ENCODE measurements around the gene GALNT13.
A peak's percentile ranks its signal among the peaks of the same experiment; 100 is the strongest.

GALNT13 gene

DNA sequence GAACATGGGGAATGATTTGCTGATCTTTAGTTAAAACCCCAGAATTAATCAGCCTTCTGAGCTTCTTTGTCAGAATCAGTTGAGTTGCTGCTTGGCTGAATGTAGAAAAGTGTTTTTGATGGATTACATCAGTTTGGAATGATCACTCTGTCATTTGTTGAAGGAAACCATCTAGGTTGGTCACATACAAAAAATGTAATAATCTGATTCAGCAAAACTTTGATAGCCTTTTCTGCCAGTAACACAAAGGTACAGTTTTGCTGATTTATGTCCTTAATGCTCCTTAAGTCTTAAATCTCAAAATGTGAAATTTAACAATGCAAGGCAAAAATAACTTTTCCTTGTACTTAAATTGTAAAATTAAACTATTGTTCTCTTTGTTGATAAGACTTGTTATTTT lies 74.3 kb downstream of the GALNT13 start:
- DNase-seq: no peak

DNA sequence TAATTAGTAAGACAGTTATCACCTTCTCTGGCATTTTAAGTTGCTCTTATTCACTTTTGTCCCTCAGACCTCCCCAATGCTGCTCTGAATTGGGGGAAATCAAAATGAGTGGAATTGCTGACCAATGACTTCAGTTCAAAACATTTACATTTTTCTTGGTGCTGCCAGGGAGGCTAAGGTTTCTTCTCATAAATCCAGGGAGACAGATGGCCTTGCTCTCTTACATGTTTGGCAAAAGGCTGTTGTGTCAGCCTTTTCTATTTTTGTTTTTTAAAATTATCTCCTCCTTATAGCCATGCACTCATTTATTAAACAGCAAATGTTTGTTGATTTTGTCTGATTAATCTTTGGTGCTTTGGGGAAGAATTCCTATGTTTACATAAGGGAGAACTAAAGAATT lies 82.0 kb downstream of the GALNT13 start:
- no peak for DNase-seq

DNA sequence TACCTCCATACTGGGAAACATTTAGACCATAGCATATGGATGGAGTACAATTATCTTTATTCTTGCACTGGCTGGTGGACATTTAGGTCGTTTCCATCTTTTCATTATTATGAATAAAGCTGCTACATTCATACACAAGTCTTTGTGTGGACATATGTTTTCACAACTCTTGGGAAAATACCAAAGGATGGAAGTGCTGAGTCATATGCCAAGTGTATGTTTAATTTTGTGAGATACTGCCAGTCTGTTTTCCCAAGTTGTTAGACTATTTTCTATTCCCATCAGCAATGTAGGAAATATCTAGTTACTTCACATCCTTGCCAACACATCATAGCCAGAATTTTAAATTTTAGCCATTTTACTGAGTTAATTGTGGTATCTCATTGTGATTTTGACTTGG lies 91.5 kb downstream of the GALNT13 start:
- no peak for DNase-seq

DNA sequence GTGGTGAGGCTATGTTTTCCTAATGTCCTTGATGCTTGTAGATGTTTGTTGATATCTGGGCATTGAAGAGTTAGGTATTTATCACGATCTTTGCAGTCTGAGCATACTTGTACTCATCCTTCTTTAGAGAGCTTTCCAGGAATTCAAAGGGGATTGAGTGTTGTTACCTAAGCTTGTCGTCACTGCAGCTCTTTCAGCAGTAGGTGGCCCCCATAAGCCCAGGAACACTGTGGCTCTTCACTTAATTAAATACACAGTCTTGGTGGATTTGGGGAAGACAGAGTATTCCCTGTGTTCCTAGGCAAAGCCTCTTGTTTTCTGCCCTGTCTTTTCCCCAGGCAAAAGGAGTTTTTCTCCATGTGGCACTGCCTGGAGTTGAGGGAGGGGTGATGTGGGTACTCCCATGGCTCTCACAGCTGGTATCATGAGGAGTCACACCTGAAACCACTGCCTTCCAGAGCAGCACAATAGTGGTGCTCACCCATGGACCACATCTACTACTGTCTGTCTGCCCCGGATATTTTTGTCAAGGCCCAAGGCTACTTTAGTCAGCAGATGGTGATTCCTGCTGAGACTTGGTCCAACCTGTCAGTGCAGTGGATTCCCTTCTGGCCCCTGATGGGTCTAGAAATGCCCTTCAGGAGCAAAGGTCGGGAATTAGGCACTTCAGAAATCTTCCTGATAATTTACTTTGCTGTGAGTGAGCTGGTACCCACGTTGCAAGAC lies 95.7 kb downstream of the GALNT13 start:
- no peak for DNase-seq

DNA sequence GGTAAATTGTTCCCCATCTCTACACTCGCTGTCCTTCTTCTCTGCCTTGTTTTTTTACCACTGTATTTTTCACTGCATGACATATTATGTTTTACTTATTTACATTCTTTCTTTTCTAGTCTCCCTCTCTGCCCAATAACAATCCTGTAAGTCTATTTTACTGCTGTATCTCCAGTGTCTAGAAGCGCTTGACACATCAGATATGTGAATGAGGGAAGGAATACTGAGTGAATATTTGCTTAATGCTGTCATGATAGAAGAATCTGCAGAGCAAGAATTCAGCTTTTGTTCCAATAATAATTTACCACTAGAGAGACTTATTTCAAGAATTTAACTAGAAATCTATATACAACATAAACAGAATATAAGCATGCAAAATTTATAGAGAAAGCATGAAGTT lies 99.5 kb downstream of the GALNT13 start:
- DNase-seq: no peak

DNA sequence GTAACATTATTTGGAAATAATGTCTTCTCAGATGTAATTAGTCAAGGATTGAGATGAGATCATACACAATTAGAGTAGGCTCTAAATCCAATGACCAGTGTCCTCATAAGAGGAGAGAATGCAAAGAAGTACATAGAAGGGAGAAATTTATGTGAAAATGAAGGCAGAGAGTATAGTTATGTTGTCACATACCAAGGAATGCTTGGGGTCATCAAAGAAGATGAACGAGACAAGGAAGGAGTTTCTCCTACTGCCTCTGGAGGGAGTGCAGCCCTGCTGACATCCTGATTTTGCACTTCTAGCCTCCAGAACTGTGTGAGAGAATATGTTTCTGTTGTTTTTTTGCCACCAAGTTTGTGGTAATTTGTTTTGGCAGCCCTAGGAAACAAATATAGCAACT lies 100.1 kb downstream of the GALNT13 start:
- DNase-seq: no peak

DNA sequence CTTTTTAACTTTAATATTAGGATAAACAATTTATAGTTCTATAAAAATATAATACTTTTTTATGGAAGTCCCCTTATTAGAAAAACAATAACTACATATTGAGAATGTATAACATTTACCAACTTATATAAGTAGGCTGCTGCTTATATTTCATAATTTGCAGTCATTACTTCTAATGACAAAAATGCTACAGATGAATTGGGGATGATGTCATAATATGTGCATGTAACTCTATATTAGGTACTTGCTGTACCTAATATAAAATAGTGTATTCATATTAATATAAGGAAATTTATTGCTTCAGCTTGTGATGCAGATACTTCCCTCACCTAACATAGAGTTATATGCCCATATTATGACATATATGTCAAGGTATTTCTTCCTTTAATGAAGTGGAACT lies 100.7 kb downstream of the GALNT13 start:
- DNase-seq: no peak

DNA sequence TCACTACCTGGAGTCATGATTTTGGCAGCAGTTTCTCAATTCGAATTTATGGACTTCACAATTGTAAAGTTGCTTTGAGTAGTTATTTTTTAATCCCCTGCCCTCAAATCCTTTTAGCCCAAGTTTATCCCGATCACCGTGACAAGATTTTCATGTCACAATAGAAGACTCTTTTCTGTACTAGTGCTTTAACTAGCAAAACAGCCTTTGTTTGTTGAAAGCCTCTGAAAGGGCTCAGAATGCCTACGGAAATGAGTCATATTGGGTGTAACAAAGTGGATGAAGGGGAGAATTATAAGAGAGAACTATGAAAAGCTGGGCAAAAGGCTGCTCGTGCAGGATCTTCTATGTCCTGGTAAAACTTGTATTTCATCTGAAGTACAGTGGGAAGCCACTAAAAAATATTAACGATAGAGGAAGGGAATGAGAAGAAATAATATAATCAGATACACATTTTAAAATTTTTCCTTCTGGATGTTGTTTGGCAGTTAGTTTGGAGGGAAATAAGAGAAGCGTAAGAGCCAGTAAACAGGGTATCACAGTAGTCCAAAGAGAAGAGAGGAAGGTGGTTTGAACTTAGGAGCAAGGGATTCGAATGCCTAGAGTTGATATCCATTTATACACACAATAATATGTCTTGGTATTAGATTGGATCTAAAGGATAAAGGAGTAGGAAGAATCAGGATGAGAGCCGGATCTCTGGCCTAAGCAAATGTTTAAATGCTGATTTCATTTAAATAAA lies 114.9 kb downstream of the GALNT13 start:
- no peak for DNase-seq

DNA sequence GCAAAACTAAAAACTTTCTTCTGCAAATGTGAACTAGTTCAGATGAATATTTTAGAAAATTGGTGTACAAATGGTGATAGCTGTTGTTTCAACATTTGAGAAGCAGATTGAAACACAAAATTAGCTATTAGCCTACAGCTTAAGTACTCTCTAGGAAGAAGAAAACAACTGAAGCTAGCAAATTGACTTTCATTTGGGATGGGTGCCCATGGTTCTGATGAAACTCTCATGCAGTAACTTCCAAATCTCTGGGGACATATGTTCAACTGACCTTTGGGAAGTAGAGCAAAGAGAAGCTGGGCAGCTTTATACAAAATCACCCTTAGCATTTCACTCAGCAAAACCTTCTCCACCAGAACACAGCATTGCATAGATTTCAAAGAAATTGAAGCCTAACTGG lies 119.0 kb downstream of the GALNT13 start:
- no peak for DNase-seq

DNA sequence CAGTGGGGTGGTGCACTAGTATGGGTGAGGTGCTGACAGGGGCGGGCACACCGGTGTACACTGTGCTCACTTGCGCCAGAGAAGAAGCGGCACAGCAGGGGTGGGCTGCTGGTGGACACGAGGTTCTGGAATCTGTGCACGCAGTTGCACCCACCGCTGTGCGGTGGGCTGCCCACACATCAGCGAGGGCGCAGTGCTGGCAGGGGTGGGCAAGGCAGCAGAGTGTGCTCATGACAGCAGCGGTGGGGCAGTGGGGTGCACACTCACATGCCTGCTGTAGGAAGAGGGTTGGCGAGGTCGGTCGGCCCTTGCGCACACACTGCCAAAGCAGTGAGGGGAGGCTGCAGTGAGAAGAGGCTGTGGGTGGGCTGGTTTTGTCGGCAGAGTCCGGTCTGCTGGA lies 141.8 kb downstream of the GALNT13 start:
- DNase-seq: no peak

DNA sequence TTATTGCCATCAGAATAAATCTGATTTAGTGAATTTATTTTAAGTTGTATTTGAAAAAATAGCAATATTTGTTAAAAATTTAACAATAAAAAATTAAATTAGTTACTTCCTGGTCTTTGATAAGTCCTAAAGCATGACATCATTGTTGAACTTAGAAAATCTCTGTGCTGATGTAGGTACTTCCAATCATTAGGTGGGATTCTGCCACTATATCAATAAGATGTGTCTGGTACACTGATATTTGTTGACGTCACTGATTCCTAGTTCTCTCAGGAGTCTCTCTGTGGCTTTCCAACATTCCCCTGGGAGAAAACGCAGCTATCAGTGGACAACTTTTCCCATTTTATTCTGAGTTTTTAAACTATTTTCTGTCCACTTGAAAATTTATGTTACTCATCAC lies 143.5 kb downstream of the GALNT13 start:
- DNase-seq: no peak

DNA sequence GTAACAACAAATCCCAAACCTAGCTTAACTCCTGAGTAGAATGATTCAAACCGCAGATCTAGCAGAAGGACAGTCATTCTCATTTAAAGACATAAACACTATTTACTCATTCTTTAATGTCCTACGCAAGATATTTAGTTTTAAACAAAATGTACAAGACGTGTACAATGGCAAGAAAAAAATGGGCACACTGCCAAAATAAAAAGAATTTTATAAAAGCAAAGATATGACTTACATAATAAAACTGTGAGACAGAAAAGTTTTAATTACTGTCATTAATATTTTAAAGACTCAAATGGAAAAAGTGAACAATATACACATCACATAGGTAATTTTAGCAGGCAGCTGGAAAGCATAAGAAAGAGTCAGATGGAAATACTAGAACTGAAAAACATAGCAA lies 157.8 kb downstream of the GALNT13 start:
- no peak for DNase-seq

DNA sequence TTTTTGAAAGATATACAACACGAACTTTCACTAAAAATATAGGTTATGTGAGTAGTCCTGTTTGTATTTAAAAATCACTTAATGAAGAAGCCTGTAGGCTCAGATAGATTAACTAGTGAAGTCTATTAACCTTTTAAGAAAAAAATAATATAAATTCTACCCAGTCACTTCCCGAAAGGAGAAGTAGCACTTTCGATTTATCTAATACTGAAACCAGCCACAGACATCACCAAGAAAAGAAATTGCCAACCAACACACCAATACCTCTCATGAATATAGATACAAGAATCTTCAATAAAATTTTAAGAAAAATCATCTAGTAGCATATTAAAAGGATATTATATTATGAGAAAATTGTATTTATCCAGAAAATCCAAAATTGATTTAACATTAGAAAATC lies 160.5 kb downstream of the GALNT13 start:
- DNase-seq: peak; percentile 11

DNA sequence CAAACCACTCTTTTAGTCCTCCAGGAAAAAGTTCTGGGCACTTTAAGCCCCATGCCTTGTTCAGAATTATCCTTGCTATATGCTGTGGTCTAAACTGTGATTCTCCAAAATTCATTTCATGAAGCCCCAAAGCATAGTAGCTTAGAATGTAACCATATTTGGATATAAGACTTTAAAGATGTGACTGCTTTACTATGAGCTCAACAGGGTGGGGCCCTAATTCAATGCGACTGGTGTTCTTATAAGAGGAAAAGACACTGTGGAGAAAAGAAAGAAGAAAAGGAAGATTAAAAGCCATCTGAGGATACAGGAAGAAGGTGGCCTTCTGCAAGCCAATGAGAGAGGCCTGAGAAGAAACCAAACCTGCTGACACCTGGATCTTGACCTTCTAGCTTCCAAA lies 174.8 kb downstream of the GALNT13 start:
- no peak for DNase-seq

DNA sequence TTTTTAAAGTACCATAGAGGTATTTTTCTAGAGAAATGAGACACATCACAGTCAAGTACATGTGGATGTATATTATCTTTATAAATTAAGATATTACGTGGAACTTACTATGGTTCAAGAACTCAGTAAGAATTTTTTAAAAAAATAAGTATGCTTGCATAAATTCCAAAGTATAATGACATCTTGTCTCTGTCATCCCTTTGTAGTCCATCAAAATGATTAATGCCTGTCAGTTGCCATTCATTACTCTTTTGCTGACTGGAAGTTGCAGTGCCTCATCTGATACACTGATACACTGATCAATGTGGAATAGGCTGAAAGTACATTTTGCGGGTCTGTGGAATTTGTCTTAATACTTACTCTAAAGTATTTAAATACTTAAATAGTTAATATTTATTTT lies 177.2 kb downstream of the GALNT13 start:
- DNase-seq: no peak

DNA sequence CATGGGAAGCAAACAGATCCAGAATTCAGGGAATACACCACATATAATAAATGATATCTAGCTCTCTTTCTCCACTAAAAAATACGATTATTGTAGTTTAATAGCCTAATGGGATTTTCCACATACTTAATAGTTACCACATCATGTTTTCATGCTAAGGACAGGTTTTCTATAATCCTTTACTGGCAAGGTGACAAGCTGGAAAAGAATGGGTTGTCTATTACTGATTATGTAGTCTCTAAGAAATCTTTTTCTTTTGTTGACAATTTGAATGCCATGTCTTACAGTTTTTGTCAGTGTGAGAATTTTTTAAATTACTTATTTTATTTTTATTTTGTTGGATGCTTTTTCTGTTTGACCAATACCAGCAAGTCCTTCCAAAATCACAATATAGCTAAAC lies 177.8 kb downstream of the GALNT13 start:
- no peak for DNase-seq

DNA sequence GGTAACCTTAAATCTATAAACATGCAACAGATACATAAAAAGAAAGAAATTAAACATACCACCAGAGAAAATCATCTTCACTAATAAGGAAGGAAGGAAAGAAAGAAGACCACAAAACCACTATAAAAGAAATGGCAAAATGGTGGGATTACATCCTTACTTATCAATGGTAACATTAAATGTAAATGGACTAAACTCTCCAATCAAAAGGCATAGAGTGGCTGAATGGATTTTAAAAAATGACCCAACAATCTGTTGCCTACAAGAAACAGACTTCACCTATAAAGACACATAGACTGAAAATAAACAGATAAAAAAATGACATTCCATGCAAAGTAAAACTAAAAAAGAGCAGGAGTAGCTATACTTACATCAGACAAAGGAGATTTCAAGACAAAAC lies 195.4 kb downstream of the GALNT13 start:
- DNase-seq: no peak

DNA sequence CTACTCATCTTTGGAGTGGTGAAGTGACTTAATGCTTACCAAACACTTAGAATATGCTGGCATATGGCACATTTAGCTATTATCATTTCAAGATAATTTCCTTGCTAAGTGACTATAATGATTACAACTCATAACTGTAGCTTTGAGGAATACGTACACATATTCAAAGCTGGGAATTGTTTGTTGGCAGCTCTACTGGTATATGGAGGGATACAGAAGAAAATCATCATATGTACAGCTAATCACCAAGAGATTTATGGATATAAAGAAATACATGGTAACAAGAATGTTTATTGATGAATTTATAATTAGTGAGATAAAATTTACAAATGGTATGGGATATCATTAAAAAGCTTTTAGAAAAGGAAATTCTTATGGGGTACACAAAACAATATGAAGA lies 207.2 kb downstream of the GALNT13 start:
- DNase-seq: no peak

DNA sequence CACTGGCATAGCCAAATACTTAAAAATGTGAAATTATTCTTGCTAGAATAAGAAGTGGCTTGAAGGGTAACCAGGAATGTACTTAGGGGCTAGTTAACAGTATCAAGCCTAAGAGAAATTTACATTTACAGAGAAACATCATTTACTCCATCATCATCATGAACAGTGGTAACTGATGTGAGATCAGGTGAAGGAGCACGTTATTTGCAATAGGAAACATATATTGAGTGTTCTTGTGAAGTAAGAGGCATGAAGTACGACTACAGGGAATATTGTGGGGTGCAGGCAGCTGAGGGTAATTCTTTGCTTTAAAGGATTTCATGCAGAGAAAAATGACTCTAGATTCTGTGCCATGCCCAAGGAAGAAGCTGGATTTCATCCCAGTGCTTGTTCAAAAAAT lies 220.8 kb downstream of the GALNT13 start:
- no peak for DNase-seq

DNA sequence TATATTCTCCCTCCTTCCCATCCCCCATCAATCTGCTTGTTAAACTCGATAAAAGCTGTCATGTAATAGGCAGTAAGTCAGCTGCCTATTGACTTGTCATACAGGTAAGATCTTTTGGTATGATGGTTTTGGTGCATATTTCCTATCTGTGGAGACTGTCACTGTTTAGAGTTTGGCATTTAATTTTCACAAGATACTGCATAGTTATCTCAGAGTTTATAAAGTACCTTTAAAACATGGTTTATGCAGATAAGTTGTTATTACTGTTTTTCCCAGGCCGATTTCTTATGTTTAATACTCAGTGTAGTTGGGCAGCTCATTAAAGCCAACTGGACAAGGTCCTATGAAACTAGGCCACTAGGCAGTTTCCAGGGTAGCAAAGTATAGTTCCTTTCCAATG lies 222.1 kb downstream of the GALNT13 start:
- no peak for DNase-seq

DNA sequence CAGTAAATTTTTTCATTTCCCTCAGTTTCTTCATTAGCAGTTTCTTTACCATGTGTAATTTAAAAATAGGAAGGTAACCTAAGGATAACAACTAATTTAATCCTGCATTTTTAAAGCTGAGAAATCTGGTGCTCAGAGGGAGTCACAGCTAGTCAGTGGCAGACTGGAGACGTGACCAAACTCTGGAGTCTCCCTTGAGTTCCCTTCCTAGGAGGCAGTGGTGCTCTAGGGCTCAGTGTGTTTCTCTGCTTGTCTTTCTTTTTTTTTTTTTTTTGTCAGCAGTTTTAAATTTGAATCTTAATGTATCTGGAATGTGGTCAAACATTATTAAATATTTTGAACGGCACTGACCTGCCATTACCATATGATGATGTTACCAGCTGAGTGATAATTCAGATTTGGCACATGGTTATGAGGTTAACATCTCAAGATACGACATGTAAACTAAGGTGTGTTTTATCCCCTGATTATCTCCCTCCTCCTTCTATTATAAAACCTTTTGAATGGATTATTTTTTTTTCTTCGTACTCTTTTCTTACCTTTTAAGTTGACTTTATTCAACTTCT lies 226.2 kb downstream of the GALNT13 start:
- DNase-seq: no peak

DNA sequence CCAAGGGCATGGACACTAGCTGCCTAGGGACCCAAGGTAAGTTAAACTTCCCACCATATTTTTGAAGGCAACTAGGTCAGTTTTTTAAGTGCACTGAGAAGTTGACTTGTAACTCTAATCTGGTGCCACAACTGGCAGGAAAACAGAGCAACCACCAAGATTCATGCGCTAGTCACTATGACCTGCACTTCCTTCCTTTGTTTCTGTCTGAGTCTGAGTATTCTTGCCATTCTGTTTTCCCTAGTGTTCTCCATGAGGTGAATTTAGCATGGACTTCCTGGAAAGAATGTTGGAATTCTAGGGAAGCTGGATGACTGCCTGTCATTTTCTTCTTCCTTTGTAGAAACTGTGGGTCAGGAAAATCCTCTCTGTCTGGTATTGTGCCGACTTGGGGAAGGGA lies 249.0 kb downstream of the GALNT13 start:
- no peak for DNase-seq

DNA sequence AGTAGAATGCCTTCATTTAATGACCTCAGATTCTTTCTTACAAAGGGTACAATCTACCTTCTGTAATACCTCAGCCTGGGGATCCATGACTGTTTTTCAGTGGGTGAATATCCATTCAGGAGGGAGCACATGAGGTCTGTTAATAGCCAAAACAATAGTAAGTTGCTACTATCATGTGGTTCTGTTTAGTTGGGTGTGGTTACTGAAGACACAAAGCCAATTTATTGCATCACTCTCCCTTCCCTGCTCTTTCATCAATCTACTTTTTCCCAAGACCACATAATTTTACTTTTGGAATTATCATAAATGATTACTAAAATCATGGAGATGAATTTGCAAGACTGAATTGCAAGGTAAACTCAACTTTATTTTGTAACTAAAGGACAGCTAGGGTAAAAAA lies 254.2 kb downstream of the GALNT13 start:
- DNase-seq: no peak

DNA sequence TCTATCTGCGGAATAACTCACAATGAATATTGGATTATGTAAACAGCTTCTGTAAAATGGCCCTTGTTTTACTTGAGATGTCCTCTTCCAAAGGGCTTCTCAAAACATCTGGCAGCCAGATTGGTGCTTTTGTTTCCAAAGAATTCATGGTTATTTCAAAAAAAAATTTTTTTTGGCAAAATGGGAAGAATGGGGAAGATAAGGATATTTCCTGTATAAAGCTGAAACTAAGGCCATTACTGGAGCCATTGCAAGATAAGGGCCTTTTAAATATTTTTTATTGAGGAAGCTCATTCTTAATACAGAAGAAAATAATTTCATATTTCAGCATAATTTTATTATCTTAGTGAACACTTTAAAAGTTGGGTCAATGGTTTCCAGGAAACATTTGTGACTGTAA lies 259.1 kb downstream of the GALNT13 start:
- no peak for DNase-seq

DNA sequence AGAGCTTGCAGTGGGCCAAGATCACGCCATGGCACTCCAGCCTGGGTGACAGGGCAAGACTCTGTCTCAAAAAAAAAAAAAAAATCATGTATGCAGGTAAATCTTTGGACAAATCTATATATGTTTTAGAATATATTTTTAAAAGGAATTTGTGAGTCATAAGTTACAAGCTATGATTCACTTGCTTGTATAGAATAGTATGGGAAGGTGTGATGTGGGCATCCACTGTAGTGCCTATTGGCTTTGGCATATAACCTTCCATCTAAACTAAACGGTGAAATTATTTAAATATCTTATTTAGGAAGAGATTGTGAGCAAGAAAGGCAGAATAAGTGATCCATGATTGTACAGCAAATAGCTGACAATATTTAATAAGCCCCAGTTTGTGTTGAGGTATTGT lies 261.1 kb downstream of the GALNT13 start:
- DNase-seq: no peak

Data from RPMI8226 (cell line).